Stimulated activated CD8-positive, alpha-beta memory T cell treated with anti-CD3 and anti-CD28 coated beads, Interleukin-15, amount 100 ng/mL, for 48 hours (primary cell): ENCODE data around the gene MUC4.

ENCODE experiments used
- DNase-seq, 2 donors: peaks; one replicate each; pipeline ENCODE4 v3.0.0-alpha.2; 2020; ENCODE audit warnings: low read depth in 2 of 2

The MUC4 gene

DNA sequence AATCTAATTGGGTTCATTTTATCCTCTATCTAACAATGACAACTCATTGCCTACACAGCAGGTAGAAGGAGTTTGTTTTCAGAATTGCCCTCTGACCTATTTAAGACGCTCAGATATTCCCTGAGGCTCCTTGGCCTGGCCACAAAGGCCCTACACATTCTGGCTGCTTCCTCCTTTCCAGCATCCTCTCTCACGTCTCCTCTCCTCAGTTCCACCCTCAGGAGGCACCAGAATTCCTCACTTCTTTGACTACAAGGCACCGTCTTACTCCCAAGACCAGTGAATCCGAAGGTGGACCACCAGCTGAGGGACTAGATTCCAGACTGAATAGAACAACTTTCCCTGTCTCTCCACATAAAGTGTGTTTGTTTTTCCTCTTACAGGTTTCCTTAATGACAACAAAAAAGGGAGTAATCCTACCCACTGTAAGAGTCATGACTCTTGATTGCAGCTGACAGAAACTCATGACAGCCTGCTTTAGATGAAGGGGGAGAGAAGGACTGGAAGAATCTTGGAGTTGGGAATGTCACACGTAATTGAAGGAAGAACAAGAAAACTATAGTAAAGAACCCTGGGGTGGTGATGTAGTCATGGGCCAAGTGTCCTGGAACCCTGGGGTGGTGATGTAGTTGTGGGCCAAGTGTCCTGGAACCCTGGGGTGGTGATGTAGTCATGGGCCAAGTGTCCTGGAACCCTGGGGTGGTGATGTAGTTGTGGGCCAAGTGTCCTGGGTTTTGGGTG, 112.9 kb downstream of the MUC4 start:
- DNase-seq = no peak

DNA sequence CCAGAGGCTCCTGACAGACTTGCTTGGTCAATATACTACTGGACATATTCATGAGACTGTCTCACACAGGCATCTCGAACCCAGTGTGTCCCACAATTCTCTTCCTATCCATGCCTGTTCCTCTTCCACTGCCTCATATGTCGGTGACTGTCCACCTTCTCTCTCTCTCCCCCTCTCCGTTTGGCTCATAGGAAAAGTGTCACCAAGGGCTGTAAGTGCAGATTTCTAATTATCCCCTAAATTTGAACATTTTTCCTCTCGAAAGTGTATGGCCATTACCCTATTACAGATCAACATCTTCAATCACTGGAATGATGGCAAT, 113.4 kb downstream of the MUC4 start:
- DNase-seq = no peak

DNA sequence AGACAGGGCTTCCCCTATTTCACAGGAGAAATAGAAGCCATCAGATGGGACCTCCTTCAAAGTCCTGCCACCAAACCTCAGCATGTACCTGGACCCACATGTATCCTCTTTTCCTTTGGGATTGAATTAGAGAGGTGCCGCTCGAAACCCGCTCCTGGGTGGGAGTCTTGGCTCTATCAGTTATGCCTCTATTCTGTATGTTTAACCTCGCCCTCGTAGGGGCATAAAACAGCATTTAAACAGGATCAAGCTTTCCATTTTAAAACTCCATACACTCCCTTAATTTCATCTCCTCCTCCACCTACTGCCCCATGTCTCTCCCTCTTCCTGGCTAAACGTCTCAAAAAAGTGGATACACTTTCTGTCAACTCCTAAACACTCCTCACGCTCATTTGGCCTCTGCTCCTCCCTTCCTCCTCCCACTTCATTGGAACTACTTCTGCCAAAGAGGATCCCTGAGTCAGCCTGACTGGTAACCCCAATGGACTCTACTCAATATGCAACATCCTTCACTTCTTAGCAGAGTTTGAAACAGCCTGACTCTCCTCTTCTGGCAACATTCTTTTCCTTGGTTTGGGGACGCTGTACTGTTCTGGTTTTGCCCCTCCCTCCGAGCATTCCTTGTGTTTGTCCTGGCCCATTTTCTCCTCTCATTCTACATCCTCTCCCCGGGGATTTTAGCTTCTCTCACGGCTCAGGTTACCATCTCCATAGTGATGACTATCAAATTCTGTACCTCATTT, 114.0 kb downstream of the MUC4 start:
- no peak for DNase-seq
